GM23338 (cell line): Measurements from ENCODE around the gene KCNN3. TPM values are rescaled to one million over a fixed set of nuclear protein-coding genes. Genes with fewer than 3 reads are reported as not detected.

Experiments
- ATAC-seq: fragments of 200-7000 bp; cut with Tn5 transposase; 3 replicates; pipeline ENCODE4 v1.9.1; 2020
- DNase-seq: peaks from one replicate; pipeline ENCODE4 v3.0.0-alpha.2; 2015; ENCODE audit warnings: low spot score
- H2AFZ ChIP-seq: fragments of 200-600 bp; sonication (generic); 2 replicates; pipeline ENCODE4 v1.8.0; 2016; ENCODE audit warnings: antibody characterized with exemption, mild to moderate bottlenecking, moderate library complexity
- H3F3A ChIP-seq: fragments of 200-600 bp; sonication (generic); replicated peaks from 2 replicates; pipeline ENCODE4 v1.8.0; 2017; ENCODE audit warnings: antibody characterized with exemption, mixed run types, low read depth
- H3K27ac ChIP-seq: fragments of 200-600 bp; sonication (generic); 2 replicates; pipeline ENCODE4 v1.6.1; 2016; ENCODE audit warnings: low read depth
- H3K27me3 ChIP-seq: fragments of 200-600 bp; sonication (generic); 2 replicates; pipeline ENCODE4 v1.8.0; 2016; ENCODE audit warnings: mild to moderate bottlenecking, mixed run types, moderate library complexity; ENCODE audit not compliant: insufficient read depth
- H3K36me3 ChIP-seq: fragments of 200-600 bp; sonication (generic); 2 replicates; pipeline ENCODE4 v1.8.0; 2016; ENCODE audit warnings: mild to moderate bottlenecking; ENCODE audit not compliant: insufficient read depth
- H3K4me1 ChIP-seq: fragments of 200-600 bp; sonication (generic); 2 replicates; pipeline ENCODE4 v1.8.0; 2016; ENCODE audit warnings: mild to moderate bottlenecking, moderate library complexity; ENCODE audit not compliant: insufficient read depth
- H3K4me2 ChIP-seq: fragments of 200-600 bp; sonication (generic); 2 replicates; pipeline ENCODE4 v1.7.1; 2017; ENCODE audit warnings: mixed run types
- H3K4me3 ChIP-seq: fragments of 200-600 bp; sonication (generic); 2 replicates; pipeline ENCODE4 v1.6.1; 2016; ENCODE audit warnings: mixed run types
- H3K79me2 ChIP-seq: fragments of 200-600 bp; sonication (generic); replicated peaks from 2 replicates; pipeline ENCODE4 v1.8.0; 2017; ENCODE audit warnings: mild to moderate bottlenecking; ENCODE audit not compliant: insufficient read depth
- H3K9me2 ChIP-seq: fragments of 200-600 bp; sonication (generic); 2 replicates; pipeline ENCODE4 v1.8.0; 2017; ENCODE audit not compliant: insufficient read depth
- H4K20me1 ChIP-seq: fragments of 200-600 bp; sonication (generic); replicated peaks from 2 replicates; pipeline ENCODE4 v1.8.0; 2017; ENCODE audit warnings: mild to moderate bottlenecking; ENCODE audit not compliant: insufficient read depth
- H3K27ac Mint-ChIP-seq: 2 replicates; pipeline ENCODE4 v1.8.0; 2020; ENCODE audit warnings: inconsistent platforms, mild to moderate bottlenecking, moderate library complexity, mixed read lengths
- H3K27me3 Mint-ChIP-seq: 3 replicates; pipeline ENCODE4 v1.8.0; 2022; ENCODE audit warnings: low read depth, mild to moderate bottlenecking, moderate library complexity, mixed read lengths, inconsistent platforms; ENCODE audit not compliant: insufficient read depth, poor library complexity
- H3K36me3 Mint-ChIP-seq: 3 replicates; pipeline ENCODE4 v1.8.0; 2021; ENCODE audit warnings: low read depth, mild to moderate bottlenecking, inconsistent platforms, moderate library complexity, mixed read lengths
- H3K4me1 Mint-ChIP-seq: 3 replicates; pipeline ENCODE4 v1.8.0; 2020; ENCODE audit warnings: mild to moderate bottlenecking, inconsistent platforms, mixed read lengths
- H3K4me3 Mint-ChIP-seq: 3 replicates; pipeline ENCODE4 v1.8.0; 2021; ENCODE audit warnings: moderate library complexity, mild to moderate bottlenecking, inconsistent platforms, mixed read lengths
- H3K9me3 Mint-ChIP-seq: 3 replicates; pipeline ENCODE4 v1.8.0; 2020; ENCODE audit warnings: moderate library complexity, mild to moderate bottlenecking, inconsistent platforms, mixed read lengths
- CREB1 ChIP-seq: fragments of 250-450 bp; sonication (Bioruptor Pico); IDR thresholded peaks from 2 replicates; pipeline ENCODE4 v1.5.0; 2020; ENCODE audit warnings: low read depth, mild to moderate bottlenecking, moderate library complexity
- CTCF ChIP-seq, 2 experiments: fragments of 200-600 bp in 1 of 2; sonication (generic) in 1 of 2; conservative IDR thresholded peaks; 2 replicates each; pipeline versions ENCODE4 v1.5.1 to v1.6.1; 2016 to 2017; ENCODE audit warnings: antibody characterized with exemption in 2 of 2, low read depth in 2 of 2, mild to moderate bottlenecking in 2 of 2, moderate library complexity in 1 of 2
- EZH2 ChIP-seq: fragments of 200-600 bp; sonication (generic); IDR thresholded peaks from one replicate; pipeline ENCODE4 v1.8.0; 2017; ENCODE audit warnings: antibody characterized with exemption, mild to moderate bottlenecking, low read depth; ENCODE audit not compliant: unreplicated experiment
- EZH2phosphoT487 ChIP-seq: fragments of 200-600 bp; sonication (generic); IDR thresholded peaks from one replicate; pipeline ENCODE4 v1.8.1; 2018; ENCODE audit warnings: antibody characterized with exemption; ENCODE audit not compliant: unreplicated experiment
- POLR2AphosphoS5 ChIP-seq: IDR thresholded peaks from 2 replicates; pipeline ENCODE4 v1.6.1; 2016; ENCODE audit warnings: antibody characterized with exemption, low read depth
- REST ChIP-seq: IDR thresholded peaks from one replicate; pipeline ENCODE4 v1.6.1; 2018; ENCODE audit warnings: antibody characterized with exemption; ENCODE audit not compliant: unreplicated experiment
- STAT1 ChIP-seq: IDR thresholded peaks from one replicate; pipeline ENCODE4 v1.6.1; 2016; ENCODE audit warnings: antibody characterized with exemption; ENCODE audit not compliant: unreplicated experiment
- ZNF114 ChIP-seq: fragments of 250-450 bp; sonication (Bioruptor Pico); IDR thresholded peaks from 2 replicates; pipeline ENCODE4 v1.5.0; 2020; ENCODE audit warnings: mild to moderate bottlenecking, moderate library complexity
- ZNF331 ChIP-seq: fragments of 250-450 bp; sonication (Bioruptor Pico); IDR thresholded peaks from 2 replicates; pipeline ENCODE4 v1.5.0; 2020; ENCODE audit warnings: low read depth, mild to moderate bottlenecking, moderate library complexity
- ZNF462 ChIP-seq: fragments of 250-450 bp; sonication (Bioruptor Pico); IDR thresholded peaks from 2 replicates; pipeline ENCODE4 v1.5.0; 2020; ENCODE audit warnings: mild to moderate bottlenecking, moderate library complexity
- polyA plus RNA-seq: library from polyadenylated mRNA; unstranded; fragments of >200 nt; fragmentation: Nextera tagmentation; extraction: Ambion mirVana; gene quantifications from 2 replicates; pipeline ENCODE4 v1.2.1, GENCODE V29; 2016
- total RNA-seq: library from RNA; depleted of rRNA; stranded (reverse); fragments of >200 nt; shearing (Covaris generic); gene quantifications from 2 replicates; pipeline ENCODE4 v1.2.3, GENCODE V29; 2014

KCNN3 gene
- total and polyA plus RNA-seq, 2 experiments from 2014 or later = 1.9 to 3.0 TPM

GRCh38 chr1:154838988-154839387 is 31.1 kb downstream of the KCNN3 start:
- Histone ChIP-seq H3K4me3 (no peak overlapping the region), H3K36me3 (no peaks in the 10 kb centered on the region), H3K27ac (no peak overlapping the region), H3K27me3 (no peaks in the 10 kb centered on the region), H3F3A (no peaks in the 10 kb centered on the region), H2AFZ (no peak overlapping the region), H3K79me2 (no peaks in the 10 kb centered on the region), H3K4me2 (no peak overlapping the region), H3K4me1 (peaks cover 17% of the 10 kb centered on the region), H3K9me2 (no peaks in the 10 kb centered on the region), H4K20me1 (no peaks in the 10 kb centered on the region)
- H3K27ac Mint-ChIP-seq = no peak overlapping the region
- no peaks in the 10 kb centered on the region for H3K36me3 Mint-ChIP-seq
- no peak for TF ChIP-seq REST
- no peak for TF ChIP-seq EZH2phosphoT487
- no peak for TF ChIP-seq CTCF (conservative IDR thresholded peaks at IDR 0.05; ENCODE audit: low read depth in 2 of 2)
- TF ChIP-seq EZH2 = no peak
- TF ChIP-seq ZNF114 (CRISPR knock-in tag) = no peak
- no peak for TF ChIP-seq ZNF331
- no peak for TF ChIP-seq STAT1
- TF ChIP-seq ZNF462 (CRISPR knock-in tag) = no peak
- TF ChIP-seq POLR2AphosphoS5 = no peak
- TF ChIP-seq CREB1 (CRISPR knock-in tag) = no peak
- no peak for DNase-seq
- H3K9me3 Mint-ChIP-seq = no peaks in the 10 kb centered on the region
- no peak for ATAC-seq
- peaks cover 20% of the 10 kb centered on the region for H3K27me3 Mint-ChIP-seq
- no peak overlapping the region for H3K4me3 Mint-ChIP-seq
- peaks cover 28% of the 10 kb centered on the region for H3K4me1 Mint-ChIP-seq
